Measurements from ENCODE around the gene TATDN2.
"Not testable (repeated sequence)": the region's sequence is repeated elsewhere in the genome, so short reads cannot be mapped to it uniquely, and the experiment has no call there.

Gene TATDN2

GRCh38 chr3:10238345-10239183, 9.7 kb upstream of the TATDN2 start:
- DNase-seq: peak; percentile 36

GRCh38 chr3:10240799-10241198, 7.5 kb upstream of the TATDN2 start:
- DNase-seq: no peak

GRCh38 chr3:10242182-10243065, 5.8 kb upstream of the TATDN2 start:
- DNase-seq: peak; percentile 79

- DNase-seq: no peak
Measured at GRCh38 chr3:10244009-10244408, 4.2 kb upstream of the TATDN2 start.

GRCh38 chr3:10245081-10245712, 3.1 kb upstream of the TATDN2 start:
- DNase-seq: no peak

GRCh38 chr3:10247679-10248183, 528 bp upstream of the TATDN2 start:
- no peak for DNase-seq

- DNase-seq: peak; percentile 67
Measured at GRCh38 chr3:10248984-10249748, 907 bp downstream of the TATDN2 start.

GRCh38 chr3:10249833-10250232, 1.6 kb downstream of the TATDN2 start:
- peak; percentile 18 for DNase-seq

GRCh38 chr3:10251006-10251405, 2.7 kb downstream of the TATDN2 start:
- DNase-seq: no peak

GRCh38 chr3:10253731-10254130, 5.5 kb downstream of the TATDN2 start:
- DNase-seq: no peak

- no peak for DNase-seq
Measured at GRCh38 chr3:10255835-10256234, 7.6 kb downstream of the TATDN2 start.

- no peak for DNase-seq
Measured at GRCh38 chr3:10259036-10259435, 10.8 kb downstream of the TATDN2 start.

GRCh38 chr3:10259798-10260197, 11.5 kb downstream of the TATDN2 start:
- no peak for DNase-seq

GRCh38 chr3:10260211-10260701, 12.0 kb downstream of the TATDN2 start:
- no peak for DNase-seq

- no peak for DNase-seq
Measured at GRCh38 chr3:10262027-10262426, 13.8 kb downstream of the TATDN2 start.

- peak; percentile 76 for DNase-seq
Measured at GRCh38 chr3:10263646-10264363, 15.5 kb downstream of the TATDN2 start.

GRCh38 chr3:10265833-10266232, 17.6 kb downstream of the TATDN2 start:
- DNase-seq: no peak

GRCh38 chr3:10266936-10267335, 18.7 kb downstream of the TATDN2 start:
- DNase-seq: not testable (repeated sequence)

GRCh38 chr3:10268116-10268515, 19.9 kb downstream of the TATDN2 start:
- DNase-seq: no peak

GRCh38 chr3:10268930-10269329, 20.7 kb downstream of the TATDN2 start:
- no peak for DNase-seq

- DNase-seq: no peak
Measured at GRCh38 chr3:10269443-10269842, 21.2 kb downstream of the TATDN2 start.
